HEK293 (cell line): ENCODE measurements around the gene DIS3L2.

Experiments used
- CTCF ChIA-PET: fragments of 350-600 bp; formaldehyde crosslinking; extraction: SDS; loops from one replicate; lab custom pipeline; 2021; ENCODE audit warnings: antibody characterized with exemption; lab: Yijun Ruan, JAX
- POLR2A ChIA-PET: fragments of 300-600 bp; formaldehyde crosslinking; extraction: SDS; loops from one replicate; lab custom pipeline; 2020; ENCODE audit warnings: antibody characterized with exemption, inconsistent platforms; lab: Yijun Ruan, JAX
- H3K27ac ChIP-seq: fragments of 200-500 bp; sonication (Bioruptor generic); 2 replicates; pipeline ENCODE4 v1.5.1; 2014; ENCODE audit warnings: low read depth, low read length, control low read depth, inconsistent platforms; ENCODE audit errors: extremely low read depth
- H3K36me3 ChIP-seq, 2 experiments: fragments of 200-500 bp in 1 of 2; sonication (Bioruptor generic) in 1 of 2; 1 replicate in 1 of 2; 2 replicates in 1 of 2; pipeline ENCODE4 v1.5.1; 2014 to 2017; ENCODE audit warnings: inconsistent platforms in 2 of 2, low read length in 2 of 2; ENCODE audit not compliant: control insufficient read depth in 2 of 2, insufficient read depth in 1 of 2
- H3K4me1 ChIP-seq: fragments of 200-500 bp; sonication (Bioruptor generic); 2 replicates; pipeline ENCODE4 v1.5.1; 2014; ENCODE audit warnings: mild to moderate bottlenecking, low read length, inconsistent platforms; ENCODE audit not compliant: control insufficient read depth, insufficient read depth
- H3K4me3 ChIP-seq: 2 replicates; pipeline ENCODE4 v1.5.1; 2011; ENCODE audit warnings: low read depth, mild to moderate bottlenecking, control low read depth, low read length, moderate library complexity
- H3K9me3 ChIP-seq: fragments of 200-500 bp; sonication (Bioruptor generic); 2 replicates; pipeline ENCODE4 v1.5.1; 2014; ENCODE audit warnings: low read depth, low read length, inconsistent platforms; ENCODE audit not compliant: control insufficient read depth, insufficient read depth
- INSM2 ChIP-seq: fragments of 450-650 bp; formaldehyde crosslinking; IDR thresholded peaks from 2 replicates; pipeline ENCODE4 v1.5.1; 2016; ENCODE audit warnings: missing biosample characterization, missing genetic modification characterization
- OSR2 ChIP-seq: fragments of 450-650 bp; formaldehyde crosslinking; IDR thresholded peaks from 2 replicates; pipeline ENCODE4 v1.5.1; 2016; ENCODE audit warnings: missing biosample characterization, missing genetic modification characterization
- PRDM1 ChIP-seq: fragments of 450-650 bp; formaldehyde crosslinking; IDR thresholded peaks from 2 replicates; pipeline ENCODE4; 2016; ENCODE audit warnings: missing biosample characterization, missing genetic modification characterization
- REST ChIP-seq: fragments of 450-650 bp; formaldehyde crosslinking; IDR thresholded peaks from 2 replicates; pipeline ENCODE4 v1.5.1; 2016; ENCODE audit warnings: missing biosample characterization, missing genetic modification characterization
- ZBTB44 ChIP-seq: fragments of 450-650 bp; IDR thresholded peaks from 2 replicates; pipeline ENCODE4 v1.5.1; 2018; ENCODE audit warnings: missing biosample characterization, mild to moderate bottlenecking, missing genetic modification characterization
- ZNF362 ChIP-seq: fragments of 450-650 bp; formaldehyde crosslinking; IDR thresholded peaks from 2 replicates; pipeline ENCODE4 v1.5.1; 2016; ENCODE audit warnings: missing biosample characterization, missing genetic modification characterization
- ZNF366 ChIP-seq: fragments of 450-650 bp; formaldehyde crosslinking; conservative IDR thresholded peaks from 2 replicates; pipeline ENCODE4 v1.5.1; 2016; ENCODE audit warnings: missing biosample characterization, missing genetic modification characterization
- ZNF670 ChIP-seq: fragments of 450-650 bp; formaldehyde crosslinking; IDR thresholded peaks from 2 replicates; pipeline ENCODE4 v1.5.1; 2016; ENCODE audit warnings: missing biosample characterization, missing genetic modification characterization, low read depth
- ZNF785 ChIP-seq: fragments of 450-650 bp; formaldehyde crosslinking; IDR thresholded peaks from 2 replicates; pipeline ENCODE4 v1.5.1; 2016; ENCODE audit warnings: missing biosample characterization, missing genetic modification characterization
- ZSCAN23 ChIP-seq: fragments of 450-650 bp; formaldehyde crosslinking; IDR thresholded peaks from 2 replicates; pipeline ENCODE4 v1.5.1; 2016; ENCODE audit warnings: missing biosample characterization, missing genetic modification characterization
- TF ChIP-seq, protein P1 (sequence below): fragments of 450-650 bp; formaldehyde crosslinking; IDR thresholded peaks from 2 replicates; pipeline ENCODE4 v1.5.1; 2016; ENCODE audit warnings: missing biosample characterization, missing genetic modification characterization
- TF ChIP-seq, protein P2 (sequence below): fragments of 450-650 bp; formaldehyde crosslinking; IDR thresholded peaks from 2 replicates; pipeline ENCODE4 v1.5.1; 2016; ENCODE audit warnings: missing biosample characterization, missing genetic modification characterization
- TF ChIP-seq, protein P3 (sequence below): fragments of 450-650 bp; formaldehyde crosslinking; IDR thresholded peaks from 2 replicates; pipeline ENCODE4 v1.5.1; 2016; ENCODE audit warnings: missing biosample characterization, missing genetic modification characterization

The DIS3L2 gene

DNA sequence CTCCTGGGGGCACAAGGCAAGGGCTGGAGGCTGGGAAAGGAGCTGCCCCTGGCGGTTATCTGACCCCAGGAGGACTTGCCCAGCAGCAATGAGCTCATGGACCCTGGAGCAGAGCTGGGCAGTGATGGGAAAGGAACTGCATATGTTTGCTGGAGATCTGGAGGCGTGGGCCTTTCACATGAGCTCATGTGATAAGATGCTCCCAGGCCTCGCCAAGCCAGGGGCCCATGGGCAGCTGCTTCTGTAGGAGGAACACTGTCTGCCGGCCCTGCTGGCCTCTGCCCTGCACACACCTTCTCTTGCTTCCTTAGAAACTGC is 26.3 kb upstream of the DIS3L2 start (continued):
- no peak for TF ChIP-seq ZNF362 (tag by site-specific recombination)
- no peak for TF ChIP-seq ZSCAN23 (tag by site-specific recombination)
- TF ChIP-seq INSM2 (tag by site-specific recombination) = no peak
- no peak for TF ChIP-seq ZNF670 (tag by site-specific recombination)
- TF ChIP-seq, protein P1, sequence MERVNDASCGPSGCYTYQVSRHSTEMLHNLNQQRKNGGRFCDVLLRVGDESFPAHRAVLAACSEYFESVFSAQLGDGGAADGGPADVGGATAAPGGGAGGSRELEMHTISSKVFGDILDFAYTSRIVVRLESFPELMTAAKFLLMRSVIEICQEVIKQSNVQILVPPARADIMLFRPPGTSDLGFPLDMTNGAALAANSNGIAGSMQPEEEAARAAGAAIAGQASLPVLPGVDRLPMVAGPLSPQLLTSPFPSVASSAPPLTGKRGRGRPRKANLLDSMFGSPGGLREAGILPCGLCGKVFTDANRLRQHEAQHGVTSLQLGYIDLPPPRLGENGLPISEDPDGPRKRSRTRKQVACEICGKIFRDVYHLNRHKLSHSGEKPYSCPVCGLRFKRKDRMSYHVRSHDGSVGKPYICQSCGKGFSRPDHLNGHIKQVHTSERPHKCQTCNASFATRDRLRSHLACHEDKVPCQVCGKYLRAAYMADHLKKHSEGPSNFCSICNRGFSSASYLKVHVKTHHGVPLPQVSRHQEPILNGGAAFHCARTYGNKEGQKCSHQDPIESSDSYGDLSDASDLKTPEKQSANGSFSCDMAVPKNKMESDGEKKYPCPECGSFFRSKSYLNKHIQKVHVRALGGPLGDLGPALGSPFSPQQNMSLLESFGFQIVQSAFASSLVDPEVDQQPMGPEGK (tag by site-specific recombination) = no peak
- no peak for TF ChIP-seq ZBTB44 (tag by site-specific recombination)

DNA sequence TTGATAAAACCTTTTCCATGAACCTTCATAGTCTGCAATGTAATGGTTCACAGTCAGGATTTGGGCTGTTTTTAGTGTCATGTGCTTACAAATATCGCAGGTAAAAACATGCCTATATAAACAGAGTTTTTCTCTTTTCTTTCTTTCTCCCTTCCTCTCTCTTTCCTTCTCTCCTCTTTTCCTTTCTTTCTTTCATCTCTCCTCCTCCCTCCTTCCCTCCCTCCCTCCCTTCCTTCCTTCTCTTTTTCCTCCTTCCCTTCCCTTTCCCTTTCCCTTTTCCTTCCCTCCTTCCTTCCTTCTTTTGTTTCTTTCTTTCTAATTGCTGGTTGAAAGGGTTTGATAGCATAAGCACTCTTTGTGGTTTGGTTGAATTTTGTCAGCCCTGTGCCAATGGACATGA is 25.7 kb upstream of the DIS3L2 start:
- Histone ChIP-seq H3K4me3 (no peak overlapping the region), H3K36me3 (no peaks in the 10 kb centered on the region), H3K4me1 (no peaks in the 10 kb centered on the region), H3K27ac (no peak overlapping the region), H3K9me3 (no peaks in the 10 kb centered on the region)
- CTCF ChIA-PET = interaction anchor here (0.8 to 1.4 kb wide), 5 partner anchors 9 to 389 kb away, joined by 3 to 7 read pairs (median 4); no protein-coding TSS in a partner anchor
- no peak for TF ChIP-seq INSM2 (tag by site-specific recombination)
- no peak for TF ChIP-seq ZNF785
- TF ChIP-seq REST (tag by site-specific recombination) = no peak
- TF ChIP-seq OSR2 = no peak
- TF ChIP-seq, protein P2, sequence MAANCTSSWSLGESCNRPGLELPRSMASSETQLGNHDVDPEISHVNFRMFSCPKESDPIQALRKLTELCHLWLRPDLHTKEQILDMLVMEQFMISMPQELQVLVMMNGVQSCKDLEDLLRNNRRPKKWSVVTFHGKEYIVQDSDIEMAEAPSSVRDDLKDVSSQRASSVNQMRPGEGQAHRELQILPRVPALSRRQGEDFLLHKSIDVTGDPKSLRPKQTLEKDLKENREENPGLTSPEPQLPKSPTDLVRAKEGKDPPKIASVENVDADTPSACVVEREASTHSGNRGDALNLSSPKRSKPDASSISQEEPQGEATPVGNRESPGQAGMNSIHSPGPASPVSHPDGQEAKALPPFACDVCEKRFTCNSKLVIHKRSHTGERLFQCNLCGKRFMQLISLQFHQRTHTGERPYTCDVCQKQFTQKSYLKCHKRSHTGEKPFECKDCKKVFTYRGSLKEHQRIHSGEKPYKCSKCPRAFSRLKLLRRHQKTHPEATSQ (tag by site-specific recombination) = no peak
- peak; percentile 72 for TF ChIP-seq ZNF366 (tag by site-specific recombination)
- peak; percentile 57; the same call in 1 of the 2 replicates for TF ChIP-seq PRDM1 (tag by site-specific recombination)
- TF ChIP-seq, protein P3, sequence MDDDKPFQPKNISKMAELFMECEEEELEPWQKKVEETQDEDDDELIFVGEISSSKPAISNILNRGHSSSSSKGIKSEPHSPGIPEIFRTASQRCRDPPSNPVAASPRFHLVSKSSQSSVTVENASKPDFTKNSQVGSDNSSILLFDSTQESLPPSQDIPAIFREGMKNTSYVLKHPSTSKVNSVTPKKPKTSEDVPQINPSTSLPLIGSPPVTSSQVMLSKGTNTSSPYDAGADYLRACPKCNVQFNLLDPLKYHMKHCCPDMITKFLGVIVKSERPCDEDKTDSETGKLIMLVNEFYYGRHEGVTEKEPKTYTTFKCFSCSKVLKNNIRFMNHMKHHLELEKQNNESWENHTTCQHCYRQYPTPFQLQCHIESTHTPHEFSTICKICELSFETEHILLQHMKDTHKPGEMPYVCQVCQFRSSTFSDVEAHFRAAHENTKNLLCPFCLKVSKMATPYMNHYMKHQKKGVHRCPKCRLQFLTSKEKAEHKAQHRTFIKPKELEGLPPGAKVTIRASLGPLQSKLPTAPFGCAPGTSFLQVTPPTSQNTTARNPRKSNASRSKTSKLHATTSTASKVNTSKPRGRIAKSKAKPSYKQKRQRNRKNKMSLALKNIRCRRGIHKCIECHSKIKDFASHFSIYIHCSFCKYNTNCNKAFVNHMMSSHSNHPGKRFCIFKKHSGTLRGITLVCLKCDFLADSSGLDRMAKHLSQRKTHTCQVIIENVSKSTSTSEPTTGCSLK = no peak
- POLR2A ChIA-PET = interaction anchor here (1.2 kb wide), 1 partner anchor 9 kb away, joined by 4 read pairs; no protein-coding TSS in a partner anchor
